ENCODE results near the gene FOXN3. TPM values are rescaled to one million over a fixed set of nuclear protein-coding genes. Genes with fewer than 3 reads are reported as not detected.
A peak's percentile ranks its signal among the peaks of the same experiment; 100 is the strongest.

The FOXN3 gene
- total RNA-seq, 2 experiments from 2014 or later = 80.1 to 82.4 TPM

GRCh38 chr14:89386212-89386886 lies 30.7 kb downstream of the FOXN3 start:
- H3K27me3 Mint-ChIP-seq = no peaks in the 10 kb centered on the region
- H3K9me3 Mint-ChIP-seq = peaks cover 6% of the 10 kb centered on the region
- DNase-seq = no peak
- H3K4me1 Mint-ChIP-seq = peaks cover 34% of the 10 kb centered on the region
- H3K4me3 Mint-ChIP-seq = no peak overlapping the region
- no peak overlapping the region for H3K27ac Mint-ChIP-seq
- H3K36me3 Mint-ChIP-seq = peaks cover 39% of the 10 kb centered on the region

GRCh38 chr14:89384636-89385035 lies 32.4 kb downstream of the FOXN3 start:
- H3K4me1 Mint-ChIP-seq = peaks cover 28% of the 10 kb centered on the region
- no peak overlapping the region for H3K4me3 Mint-ChIP-seq
- H3K27ac Mint-ChIP-seq = no peak overlapping the region
- peaks cover 14% of the 10 kb centered on the region for H3K9me3 Mint-ChIP-seq
- DNase-seq = no peak
- H3K27me3 Mint-ChIP-seq = no peaks in the 10 kb centered on the region
- H3K36me3 Mint-ChIP-seq = peaks cover 51% of the 10 kb centered on the region

- no peak for DNase-seq
- peaks cover 14% of the 10 kb centered on the region for H3K9me3 Mint-ChIP-seq
- peaks cover 24% of the 10 kb centered on the region for H3K4me1 Mint-ChIP-seq
- no peak overlapping the region for H3K4me3 Mint-ChIP-seq
- H3K27me3 Mint-ChIP-seq = no peaks in the 10 kb centered on the region
- H3K27ac Mint-ChIP-seq = peak overlapping the region; percentile 25
- peaks cover 51% of the 10 kb centered on the region for H3K36me3 Mint-ChIP-seq
Measured at GRCh38 chr14:89384023-89384422, 33.0 kb downstream of the FOXN3 start.

- Mint-ChIP-seq H3K4me1 (peaks cover 28% of the 10 kb centered on the region), H3K27me3 (no peaks in the 10 kb centered on the region), H3K9me3 (peaks cover 14% of the 10 kb centered on the region), H3K27ac (peak overlapping the region; percentile 28), H3K4me3 (no peak overlapping the region), H3K36me3 (peaks cover 53% of the 10 kb centered on the region)
- DNase-seq = no peak
Measured at GRCh38 chr14:89382901-89383845, 33.9 kb downstream of the FOXN3 start.

GRCh38 chr14:89382487-89382886 lies 34.5 kb downstream of the FOXN3 start:
- Mint-ChIP-seq H3K36me3 (peaks cover 52% of the 10 kb centered on the region), H3K27me3 (no peaks in the 10 kb centered on the region), H3K27ac (peak overlapping the region; percentile 6), H3K9me3 (peaks cover 14% of the 10 kb centered on the region), H3K4me1 (peaks cover 33% of the 10 kb centered on the region), H3K4me3 (no peak overlapping the region)
- no peak for DNase-seq

GRCh38 chr14:89379891-89380820 lies 36.9 kb downstream of the FOXN3 start:
- H3K27ac Mint-ChIP-seq = no peak overlapping the region
- no peaks in the 10 kb centered on the region for H3K27me3 Mint-ChIP-seq

GRCh38 chr14:89379006-89379405 lies 38.0 kb downstream of the FOXN3 start:
- no peak for DNase-seq
- H3K27me3 Mint-ChIP-seq = no peaks in the 10 kb centered on the region
- peaks cover 35% of the 10 kb centered on the region for H3K4me1 Mint-ChIP-seq
- H3K27ac Mint-ChIP-seq = no peak overlapping the region
- peaks cover 67% of the 10 kb centered on the region for H3K36me3 Mint-ChIP-seq
- H3K9me3 Mint-ChIP-seq = peaks cover 18% of the 10 kb centered on the region
- no peak overlapping the region for H3K4me3 Mint-ChIP-seq

More at GRCh38 chr14:89379891-89380820, 36.9 kb downstream of the FOXN3 start:
- Mint-ChIP-seq H3K9me3 (peaks cover 14% of the 10 kb centered on the region), H3K4me3 (no peak overlapping the region), H3K36me3 (peaks cover 61% of the 10 kb centered on the region), H3K4me1 (peaks cover 37% of the 10 kb centered on the region)
- DNase-seq = no peak

GRCh38 chr14:89378119-89378518 lies 38.9 kb downstream of the FOXN3 start:
- Mint-ChIP-seq H3K27ac (peak overlapping the region; percentile 54), H3K27me3 (no peaks in the 10 kb centered on the region)
- DNase-seq = peak; percentile 18

GRCh38 chr14:89377544-89377943 lies 39.5 kb downstream of the FOXN3 start:
- peaks cover 63% of the 10 kb centered on the region for H3K36me3 Mint-ChIP-seq
- DNase-seq = no peak
- no peaks in the 10 kb centered on the region for H3K27me3 Mint-ChIP-seq
- H3K27ac Mint-ChIP-seq = peak overlapping the region; percentile 17
- peaks cover 42% of the 10 kb centered on the region for H3K4me1 Mint-ChIP-seq
- no peak overlapping the region for H3K4me3 Mint-ChIP-seq
- H3K9me3 Mint-ChIP-seq = peaks cover 18% of the 10 kb centered on the region

More at GRCh38 chr14:89378119-89378518, 38.9 kb downstream of the FOXN3 start:
- Mint-ChIP-seq H3K4me3 (no peak overlapping the region), H3K9me3 (peaks cover 18% of the 10 kb centered on the region), H3K4me1 (peaks cover 37% of the 10 kb centered on the region), H3K36me3 (peaks cover 62% of the 10 kb centered on the region)

GRCh38 chr14:89374908-89375307 lies 42.1 kb downstream of the FOXN3 start:
- no peak for DNase-seq
- peaks cover 67% of the 10 kb centered on the region for H3K36me3 Mint-ChIP-seq
- H3K27ac Mint-ChIP-seq = no peak overlapping the region
- H3K9me3 Mint-ChIP-seq = peaks cover 8% of the 10 kb centered on the region
- no peak overlapping the region for H3K4me3 Mint-ChIP-seq
- peaks cover 55% of the 10 kb centered on the region for H3K4me1 Mint-ChIP-seq
- no peaks in the 10 kb centered on the region for H3K27me3 Mint-ChIP-seq

- peaks cover 53% of the 10 kb centered on the region for H3K4me1 Mint-ChIP-seq
- no peak overlapping the region for H3K27ac Mint-ChIP-seq
- DNase-seq = no peak
- H3K9me3 Mint-ChIP-seq = peaks cover 13% of the 10 kb centered on the region
- H3K4me3 Mint-ChIP-seq = no peak overlapping the region
- peaks cover 68% of the 10 kb centered on the region for H3K36me3 Mint-ChIP-seq
- H3K27me3 Mint-ChIP-seq = no peaks in the 10 kb centered on the region
Measured at GRCh38 chr14:89373185-89373584, 43.8 kb downstream of the FOXN3 start.

GRCh38 chr14:89372512-89372883 lies 44.5 kb downstream of the FOXN3 start:
- peaks cover 50% of the 10 kb centered on the region for H3K4me1 Mint-ChIP-seq
- peaks cover 66% of the 10 kb centered on the region for H3K36me3 Mint-ChIP-seq
- DNase-seq = no peak
- no peaks in the 10 kb centered on the region for H3K27me3 Mint-ChIP-seq
- peaks cover 13% of the 10 kb centered on the region for H3K9me3 Mint-ChIP-seq
- H3K4me3 Mint-ChIP-seq = no peak overlapping the region
- H3K27ac Mint-ChIP-seq = no peak overlapping the region

- H3K4me1 Mint-ChIP-seq = peaks cover 53% of the 10 kb centered on the region
- DNase-seq = no peak
- no peak overlapping the region for H3K4me3 Mint-ChIP-seq
- peaks cover 69% of the 10 kb centered on the region for H3K36me3 Mint-ChIP-seq
- peak overlapping the region; percentile 38 for H3K27ac Mint-ChIP-seq
- peaks cover 13% of the 10 kb centered on the region for H3K9me3 Mint-ChIP-seq
- H3K27me3 Mint-ChIP-seq = no peaks in the 10 kb centered on the region
Measured at GRCh38 chr14:89371585-89372511, 45.2 kb downstream of the FOXN3 start.

GRCh38 chr14:89370781-89371180 lies 46.3 kb downstream of the FOXN3 start:
- Mint-ChIP-seq H3K36me3 (peaks cover 65% of the 10 kb centered on the region), H3K27ac (no peak overlapping the region), H3K4me1 (peaks cover 57% of the 10 kb centered on the region), H3K27me3 (no peaks in the 10 kb centered on the region), H3K4me3 (no peak overlapping the region), H3K9me3 (peaks cover 13% of the 10 kb centered on the region)
- no peak for DNase-seq
